Measurements from ENCODE around the gene CHCHD4. TPM values are rescaled to one million over a fixed set of nuclear protein-coding genes. Genes with fewer than 3 reads are reported as not detected.
A peak's percentile ranks its signal among the peaks of the same experiment; 100 is the strongest.
"Not testable (repeated sequence)": the region's sequence is repeated elsewhere in the genome, so short reads cannot be mapped to it uniquely, and the experiment has no call there.

Gene CHCHD4
- total RNA-seq, 1 donor from 2014 or later = 14.2 TPM

GRCh38 chr3:14120111-14120920 is 4.4 kb downstream of the CHCHD4 start:
- DNase-seq (ENCODE audit: low spot score) = no peak

GRCh38 chr3:14119651-14120050 is 5.0 kb downstream of the CHCHD4 start:
- DNase-seq (ENCODE audit: low spot score) = no peak

- peak; percentile 48 for DNase-seq (ENCODE audit: low spot score)
Observed at GRCh38 chr3:14118400-14119381, 6.0 kb downstream of the CHCHD4 start.

GRCh38 chr3:14117468-14118399 is 6.9 kb downstream of the CHCHD4 start:
- DNase-seq (ENCODE audit: low spot score) = no peak

- DNase-seq (ENCODE audit: low spot score) = peak; percentile 21
Observed at GRCh38 chr3:14113965-14114635, 10.6 kb downstream of the CHCHD4 start.

- DNase-seq (ENCODE audit: low spot score) = no peak
Observed at GRCh38 chr3:14110699-14111098, 14.0 kb downstream of the CHCHD4 start.

GRCh38 chr3:14109821-14110220 is 14.8 kb downstream of the CHCHD4 start:
- not testable (repeated sequence) for DNase-seq (ENCODE audit: low spot score)

- no peak for DNase-seq (ENCODE audit: low spot score)
Observed at GRCh38 chr3:14097616-14098391, 26.9 kb downstream of the CHCHD4 start.

- no peak for DNase-seq (ENCODE audit: low spot score)
Observed at GRCh38 chr3:14096742-14097141, 27.9 kb downstream of the CHCHD4 start.

- no peak for DNase-seq (ENCODE audit: low spot score)
Observed at GRCh38 chr3:14093831-14094230, 30.8 kb downstream of the CHCHD4 start.

GRCh38 chr3:14092464-14092863 is 32.2 kb downstream of the CHCHD4 start:
- no peak for DNase-seq (ENCODE audit: low spot score)

- DNase-seq (ENCODE audit: low spot score) = not testable (repeated sequence)
Observed at GRCh38 chr3:14091959-14092358, 32.7 kb downstream of the CHCHD4 start.

GRCh38 chr3:14087461-14087860 is 37.2 kb downstream of the CHCHD4 start:
- DNase-seq (ENCODE audit: low spot score) = not testable (repeated sequence)

GRCh38 chr3:14082108-14082657 is 42.5 kb downstream of the CHCHD4 start:
- no peak for DNase-seq (ENCODE audit: low spot score)

- DNase-seq (ENCODE audit: low spot score) = no peak
Observed at GRCh38 chr3:14077310-14077709, 47.4 kb downstream of the CHCHD4 start.

GRCh38 chr3:14075233-14075632 is 49.4 kb downstream of the CHCHD4 start:
- DNase-seq (ENCODE audit: low spot score) = not testable (repeated sequence)

- DNase-seq (ENCODE audit: low spot score) = no peak
Observed at GRCh38 chr3:14064910-14065309, 59.8 kb downstream of the CHCHD4 start.

- DNase-seq (ENCODE audit: low spot score) = no peak
Observed at GRCh38 chr3:14063152-14063551, 61.5 kb downstream of the CHCHD4 start.

Measured in umbilical cord (tissue), 2 donors.